WERI-Rb-1 (cell line): Measurements from ENCODE around the gene MTMR12.

Experiments
- DNase-seq: peaks from one replicate; pipeline ENCODE4 v3.0.0-alpha.2; 2020
- H3K27ac ChIP-seq: fragments of 250-450 bp; sonication (Bioruptor Pico); 2 replicates; pipeline ENCODE4 v1.5.1; 2020; ENCODE audit warnings: mild to moderate bottlenecking, moderate library complexity
- H3K27me3 ChIP-seq: fragments of 250-450 bp; sonication (Bioruptor Pico); 2 replicates; pipeline ENCODE4 v1.5.1; 2021; ENCODE audit warnings: mild to moderate bottlenecking, low read depth, moderate library complexity; ENCODE audit not compliant: insufficient read depth, severe bottlenecking
- H3K36me3 ChIP-seq: fragments of 250-450 bp; sonication (Bioruptor Pico); 2 replicates; pipeline ENCODE4 v1.5.1; 2020; ENCODE audit warnings: mild to moderate bottlenecking, moderate library complexity
- H3K4me3 ChIP-seq: 2 replicates; pipeline ENCODE4 v1.5.1; 2011; ENCODE audit warnings: low read depth, mild to moderate bottlenecking, control low read depth, low read length
- H3K9me3 ChIP-seq: fragments of 250-450 bp; sonication (Bioruptor Pico); 2 replicates; pipeline ENCODE4 v1.5.1; 2021; ENCODE audit warnings: mild to moderate bottlenecking, moderate library complexity; ENCODE audit not compliant: severe bottlenecking
- TF ChIP-seq, protein P1 (sequence below): IDR thresholded peaks from 2 replicates; pipeline ENCODE4 v1.5.1; 2011; ENCODE audit warnings: low read depth, mild to moderate bottlenecking, control low read depth, inconsistent platforms, low read length

Gene MTMR12

DNA sequence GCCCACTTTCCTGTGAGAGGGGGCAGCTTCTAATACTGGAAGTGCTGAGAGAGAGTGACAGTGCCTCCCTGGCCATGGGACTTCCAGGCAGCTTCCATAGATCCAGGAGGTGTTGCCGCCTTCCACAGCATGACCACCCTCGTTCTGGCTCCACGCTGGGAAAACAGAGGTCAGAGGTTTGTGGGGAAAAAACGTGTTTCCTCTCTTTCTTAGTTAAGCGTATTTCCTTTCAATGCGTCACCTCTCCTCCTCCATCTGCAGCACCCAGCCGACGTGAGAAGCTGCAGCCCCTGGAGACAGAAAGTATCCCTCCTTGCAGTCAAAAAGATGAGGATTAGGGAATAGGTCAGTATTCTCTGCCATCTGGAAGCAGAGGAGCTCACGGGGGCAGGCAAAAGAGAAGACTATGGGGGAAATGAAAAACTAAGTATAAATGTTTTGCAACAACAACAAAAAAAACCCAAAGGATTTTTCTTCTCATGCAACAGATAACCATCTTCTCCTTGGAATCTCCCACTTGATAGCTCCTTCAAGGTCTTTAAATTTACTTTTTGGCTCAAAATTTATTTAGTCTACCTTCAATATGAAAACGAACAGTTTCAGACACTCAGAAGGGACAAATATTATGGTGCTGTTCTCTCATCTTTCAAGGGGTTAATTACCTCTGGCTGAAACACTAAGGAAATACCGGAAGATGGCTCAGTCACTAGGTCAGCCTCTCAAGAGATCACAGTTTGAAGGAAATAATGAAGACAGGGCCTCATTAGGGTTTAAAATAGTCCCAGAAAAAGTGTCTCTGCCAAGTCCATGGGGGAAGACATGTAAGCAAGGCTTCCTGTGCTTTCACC lies 38.0 kb downstream of the MTMR12 start:
- no peak for DNase-seq
- H3K27ac ChIP-seq = no peak overlapping the region
- TF ChIP-seq, protein P1, sequence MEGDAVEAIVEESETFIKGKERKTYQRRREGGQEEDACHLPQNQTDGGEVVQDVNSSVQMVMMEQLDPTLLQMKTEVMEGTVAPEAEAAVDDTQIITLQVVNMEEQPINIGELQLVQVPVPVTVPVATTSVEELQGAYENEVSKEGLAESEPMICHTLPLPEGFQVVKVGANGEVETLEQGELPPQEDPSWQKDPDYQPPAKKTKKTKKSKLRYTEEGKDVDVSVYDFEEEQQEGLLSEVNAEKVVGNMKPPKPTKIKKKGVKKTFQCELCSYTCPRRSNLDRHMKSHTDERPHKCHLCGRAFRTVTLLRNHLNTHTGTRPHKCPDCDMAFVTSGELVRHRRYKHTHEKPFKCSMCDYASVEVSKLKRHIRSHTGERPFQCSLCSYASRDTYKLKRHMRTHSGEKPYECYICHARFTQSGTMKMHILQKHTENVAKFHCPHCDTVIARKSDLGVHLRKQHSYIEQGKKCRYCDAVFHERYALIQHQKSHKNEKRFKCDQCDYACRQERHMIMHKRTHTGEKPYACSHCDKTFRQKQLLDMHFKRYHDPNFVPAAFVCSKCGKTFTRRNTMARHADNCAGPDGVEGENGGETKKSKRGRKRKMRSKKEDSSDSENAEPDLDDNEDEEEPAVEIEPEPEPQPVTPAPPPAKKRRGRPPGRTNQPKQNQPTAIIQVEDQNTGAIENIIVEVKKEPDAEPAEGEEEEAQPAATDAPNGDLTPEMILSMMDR = no peak
- H3K9me3 ChIP-seq = no peaks in the 10 kb centered on the region
- H3K4me3 ChIP-seq = no peak overlapping the region
- H3K36me3 ChIP-seq = peaks cover 46% of the 10 kb centered on the region
- no peaks in the 10 kb centered on the region for H3K27me3 ChIP-seq

DNA sequence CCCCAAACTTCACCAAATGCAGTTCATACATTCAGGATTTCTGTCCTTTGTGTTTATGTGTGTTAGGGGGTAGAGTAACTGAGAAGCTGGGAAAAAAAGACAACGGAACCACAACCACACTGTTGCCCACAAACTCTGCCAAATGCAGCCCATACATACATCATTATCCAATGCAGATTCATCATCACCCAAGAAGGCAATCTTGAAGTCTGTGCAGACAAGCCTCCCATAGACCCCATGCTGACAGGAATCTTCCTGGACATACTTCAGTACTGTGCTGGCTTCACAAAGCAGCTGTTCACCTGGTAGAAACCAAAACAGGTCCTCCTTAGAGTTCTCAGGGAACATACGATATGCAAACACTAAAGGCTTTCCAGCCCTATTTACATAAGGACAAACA lies 38.9 kb downstream of the MTMR12 start:
- no peaks in the 10 kb centered on the region for H3K27me3 ChIP-seq
- H3K27ac ChIP-seq = no peak overlapping the region
- no peak overlapping the region for H3K4me3 ChIP-seq
- no peak for DNase-seq
- TF ChIP-seq, protein P1 = no peak
- peaks cover 49% of the 10 kb centered on the region for H3K36me3 ChIP-seq
- H3K9me3 ChIP-seq = no peaks in the 10 kb centered on the region

DNA sequence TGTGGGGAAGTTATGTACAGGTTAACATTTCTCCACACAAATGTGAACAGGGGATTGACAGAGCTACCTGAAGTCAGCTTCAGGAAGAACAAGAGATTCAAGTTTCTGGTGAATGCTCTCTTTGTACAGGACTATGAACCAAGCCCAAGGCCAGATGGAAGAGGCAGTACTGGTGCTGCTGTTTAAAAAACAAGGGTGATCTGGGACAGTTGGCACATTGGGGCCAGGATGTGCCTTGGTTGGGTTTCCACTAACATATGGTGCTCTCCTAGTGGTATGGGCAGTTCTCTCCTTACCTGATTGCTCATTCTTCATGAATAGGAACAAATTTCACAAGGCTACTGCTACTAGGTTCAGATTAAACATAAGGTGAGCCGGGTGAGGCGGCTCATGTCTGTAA lies 40.0 kb downstream of the MTMR12 start:
- Histone ChIP-seq H3K36me3 (peaks cover 60% of the 10 kb centered on the region), H3K27ac (no peak overlapping the region), H3K27me3 (no peaks in the 10 kb centered on the region), H3K9me3 (no peaks in the 10 kb centered on the region), H3K4me3 (no peak overlapping the region)
- TF ChIP-seq, protein P1 = no peak
- DNase-seq = no peak

DNA sequence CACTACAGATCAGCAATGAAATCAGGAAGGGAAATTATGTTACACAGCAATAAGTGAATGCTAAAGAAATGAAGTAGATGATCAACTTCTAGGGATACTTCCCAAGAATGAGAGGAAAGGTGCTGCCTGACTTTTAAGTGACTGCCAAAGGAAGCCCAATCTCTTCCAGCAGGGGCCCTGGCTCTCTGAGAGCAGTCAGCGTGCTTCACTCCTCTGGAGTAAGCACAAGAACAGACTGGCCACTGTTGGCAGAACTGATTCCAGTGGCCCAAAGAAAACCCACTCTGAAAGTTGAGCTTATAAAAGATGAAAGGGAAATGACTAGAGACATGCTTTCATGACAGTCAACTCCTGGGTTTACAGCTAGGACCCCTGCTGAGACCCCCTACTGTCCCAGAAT lies 41.8 kb downstream of the MTMR12 start:
- no peak overlapping the region for H3K4me3 ChIP-seq
- H3K27ac ChIP-seq = no peak overlapping the region
- no peak for DNase-seq
- TF ChIP-seq, protein P1 = no peak
- no peaks in the 10 kb centered on the region for H3K9me3 ChIP-seq
- peaks cover 67% of the 10 kb centered on the region for H3K36me3 ChIP-seq
- no peaks in the 10 kb centered on the region for H3K27me3 ChIP-seq

DNA sequence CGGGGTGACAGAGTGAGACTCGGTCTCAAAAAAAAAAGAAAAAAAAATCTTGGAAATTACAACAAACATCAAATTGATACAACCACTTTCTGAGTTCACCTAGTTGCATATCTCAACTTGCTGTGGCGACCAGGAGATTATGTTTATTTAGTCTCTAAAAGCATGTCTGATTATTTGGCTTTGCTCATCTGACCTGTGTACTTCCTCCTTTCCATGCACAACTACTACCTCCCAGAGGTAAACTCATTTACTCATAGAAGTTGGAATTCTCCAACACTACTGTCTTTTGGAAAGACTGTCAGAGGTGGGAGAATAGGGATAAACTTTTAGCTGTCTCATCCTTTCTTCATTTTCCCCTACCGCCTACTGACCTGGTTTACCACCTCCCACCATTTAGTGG lies 42.6 kb downstream of the MTMR12 start:
- Histone ChIP-seq H3K27ac (no peak overlapping the region), H3K4me3 (no peak overlapping the region), H3K36me3 (peaks cover 74% of the 10 kb centered on the region), H3K27me3 (no peaks in the 10 kb centered on the region), H3K9me3 (no peaks in the 10 kb centered on the region)
- TF ChIP-seq, protein P1 = no peak
- DNase-seq = no peak

DNA sequence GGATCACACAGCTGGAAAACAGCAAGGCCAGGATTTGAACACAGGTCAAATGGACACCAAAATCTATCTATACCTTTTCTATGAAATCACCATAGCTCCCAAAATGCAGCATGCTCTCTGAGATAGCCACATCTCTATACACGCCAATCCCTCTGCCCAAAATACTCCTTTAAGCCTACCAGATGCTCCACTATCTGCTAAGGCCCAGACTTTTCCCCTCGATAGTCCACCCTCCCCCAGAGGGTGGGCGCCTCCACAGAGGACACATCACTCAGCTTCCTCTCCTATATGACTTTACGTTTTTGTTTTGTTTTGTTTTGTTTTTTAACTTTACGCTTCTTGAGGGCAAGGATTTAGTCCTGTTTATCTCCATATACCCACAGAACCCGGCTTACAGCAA lies 46.8 kb downstream of the MTMR12 start:
- peaks cover 70% of the 10 kb centered on the region for H3K36me3 ChIP-seq
- H3K27me3 ChIP-seq = no peaks in the 10 kb centered on the region
- no peaks in the 10 kb centered on the region for H3K9me3 ChIP-seq
- no peak overlapping the region for H3K27ac ChIP-seq
- TF ChIP-seq, protein P1 = no peak
- no peak overlapping the region for H3K4me3 ChIP-seq
- DNase-seq = no peak
